Mammary epithelial cell (primary cell): Measurements from ENCODE around the gene TNFAIP6.

ENCODE experiments used
- EZH2 ChIP-seq: IDR thresholded peaks from 2 replicates; pipeline ENCODE4 v1.6.1; 2012; ENCODE audit warnings: low read length, inconsistent platforms, borderline replicate concordance
- TF ChIP-seq, protein P1 (sequence below), 2 donors: IDR thresholded peaks in 1 of 2; conservative IDR thresholded peaks in 1 of 2; 2 replicates each; pipeline ENCODE4 v1.5.1; 2011 to 2012; ENCODE audit warnings: inconsistent platforms in 2 of 2, low read length in 2 of 2, mild to moderate bottlenecking in 2 of 2, control low read depth in 1 of 2, low read depth in 1 of 2; ENCODE audit not compliant: insufficient read depth in 1 of 2; ENCODE audit errors: extremely low read depth in 1 of 2

DNA sequence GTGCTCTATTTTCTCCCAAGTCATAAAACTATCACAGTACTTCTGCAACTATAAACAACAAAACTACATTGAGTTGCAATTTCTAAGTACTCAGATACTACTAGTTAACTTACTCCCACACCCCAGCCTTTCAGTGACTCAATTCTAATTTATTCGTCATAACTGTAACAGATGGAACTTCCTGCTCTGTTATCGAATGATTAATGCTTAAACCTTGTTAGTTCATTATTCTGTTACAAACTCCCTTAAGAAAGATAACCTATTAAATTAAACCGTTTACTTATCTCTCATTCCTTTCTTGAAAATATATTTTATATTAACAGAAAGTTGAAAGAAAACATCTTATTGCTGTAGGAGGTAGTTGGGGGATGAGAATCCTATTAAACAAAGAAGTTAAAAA lies 17.0 kb downstream of the TNFAIP6 start:
- TF ChIP-seq, protein P1, sequence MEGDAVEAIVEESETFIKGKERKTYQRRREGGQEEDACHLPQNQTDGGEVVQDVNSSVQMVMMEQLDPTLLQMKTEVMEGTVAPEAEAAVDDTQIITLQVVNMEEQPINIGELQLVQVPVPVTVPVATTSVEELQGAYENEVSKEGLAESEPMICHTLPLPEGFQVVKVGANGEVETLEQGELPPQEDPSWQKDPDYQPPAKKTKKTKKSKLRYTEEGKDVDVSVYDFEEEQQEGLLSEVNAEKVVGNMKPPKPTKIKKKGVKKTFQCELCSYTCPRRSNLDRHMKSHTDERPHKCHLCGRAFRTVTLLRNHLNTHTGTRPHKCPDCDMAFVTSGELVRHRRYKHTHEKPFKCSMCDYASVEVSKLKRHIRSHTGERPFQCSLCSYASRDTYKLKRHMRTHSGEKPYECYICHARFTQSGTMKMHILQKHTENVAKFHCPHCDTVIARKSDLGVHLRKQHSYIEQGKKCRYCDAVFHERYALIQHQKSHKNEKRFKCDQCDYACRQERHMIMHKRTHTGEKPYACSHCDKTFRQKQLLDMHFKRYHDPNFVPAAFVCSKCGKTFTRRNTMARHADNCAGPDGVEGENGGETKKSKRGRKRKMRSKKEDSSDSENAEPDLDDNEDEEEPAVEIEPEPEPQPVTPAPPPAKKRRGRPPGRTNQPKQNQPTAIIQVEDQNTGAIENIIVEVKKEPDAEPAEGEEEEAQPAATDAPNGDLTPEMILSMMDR (conservative IDR thresholded peaks at IDR 0.05 in 1 of 2, IDR thresholded peaks at IDR 0.05 in 1 of 2; ENCODE audit: extremely low read depth in 1 of 2, insufficient read depth in 1 of 2, low read depth in 1 of 2, low read length in 2 of 2), result no peak
- TF ChIP-seq EZH2, result no peak
